ENCODE results near the gene PDE6H. TPM values are rescaled to one million over a fixed set of nuclear protein-coding genes. Genes with fewer than 3 reads are reported as not detected.
A peak's percentile ranks its signal among the peaks of the same experiment; 100 is the strongest.

Gene PDE6H
- total RNA-seq, 1 donor = not detected

DNA sequence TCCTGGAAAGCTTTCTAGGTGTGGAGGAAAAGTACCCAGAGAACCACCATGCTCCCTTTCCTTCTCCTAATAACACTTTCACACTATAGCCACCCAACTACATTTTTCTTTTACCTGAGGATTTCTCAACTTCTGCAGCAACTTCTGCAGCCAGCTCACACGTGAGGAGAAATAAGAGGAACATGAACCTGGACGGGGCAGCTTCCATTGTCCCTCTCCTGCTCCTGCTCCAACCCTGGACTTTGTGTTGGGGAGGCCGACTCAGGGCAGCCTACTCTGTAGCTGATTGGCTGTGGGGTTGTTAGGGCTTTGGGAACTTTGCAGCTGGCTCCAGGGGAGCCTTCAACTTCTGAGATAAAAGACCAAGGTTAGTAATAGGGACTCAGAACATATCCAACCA is 34.5 kb upstream of the PDE6H start, which contains the start of gene ERP27:
TSS of gene ERP27 (minus strand) at position 237 of the 400 bp plus-strand sequence. CDS start at position 208, 29 bp downstream.
- TF ChIP-seq, protein P1, sequence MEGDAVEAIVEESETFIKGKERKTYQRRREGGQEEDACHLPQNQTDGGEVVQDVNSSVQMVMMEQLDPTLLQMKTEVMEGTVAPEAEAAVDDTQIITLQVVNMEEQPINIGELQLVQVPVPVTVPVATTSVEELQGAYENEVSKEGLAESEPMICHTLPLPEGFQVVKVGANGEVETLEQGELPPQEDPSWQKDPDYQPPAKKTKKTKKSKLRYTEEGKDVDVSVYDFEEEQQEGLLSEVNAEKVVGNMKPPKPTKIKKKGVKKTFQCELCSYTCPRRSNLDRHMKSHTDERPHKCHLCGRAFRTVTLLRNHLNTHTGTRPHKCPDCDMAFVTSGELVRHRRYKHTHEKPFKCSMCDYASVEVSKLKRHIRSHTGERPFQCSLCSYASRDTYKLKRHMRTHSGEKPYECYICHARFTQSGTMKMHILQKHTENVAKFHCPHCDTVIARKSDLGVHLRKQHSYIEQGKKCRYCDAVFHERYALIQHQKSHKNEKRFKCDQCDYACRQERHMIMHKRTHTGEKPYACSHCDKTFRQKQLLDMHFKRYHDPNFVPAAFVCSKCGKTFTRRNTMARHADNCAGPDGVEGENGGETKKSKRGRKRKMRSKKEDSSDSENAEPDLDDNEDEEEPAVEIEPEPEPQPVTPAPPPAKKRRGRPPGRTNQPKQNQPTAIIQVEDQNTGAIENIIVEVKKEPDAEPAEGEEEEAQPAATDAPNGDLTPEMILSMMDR (IDR thresholded peaks at IDR 0.05; ENCODE audit: insufficient read depth, low read length) = no peak
- no peak within 1 kb of the TSS for H3K4me3 ChIP-seq (ENCODE audit: low read depth, low read length)
- no peak for DNase-seq (ENCODE audit: low read depth)

GRCh38 chr12:14941369-14941768 is 31.5 kb upstream of the PDE6H start:
- H3K4me3 ChIP-seq (ENCODE audit: low read depth, low read length) = no peak overlapping the region
- DNase-seq (ENCODE audit: low read depth) = no peak
- TF ChIP-seq, protein P1 (IDR thresholded peaks at IDR 0.05; ENCODE audit: insufficient read depth, low read length) = no peak

- TF ChIP-seq, protein P1 (IDR thresholded peaks at IDR 0.05; ENCODE audit: insufficient read depth, low read length) = no peak
- no peak overlapping the region for H3K4me3 ChIP-seq (ENCODE audit: low read depth, low read length)
- no peak for DNase-seq (ENCODE audit: low read depth)
These were observed 30.5 kb upstream of the PDE6H start for GRCh38 chr12:14942196-14942931.

- TF ChIP-seq, protein P1 (IDR thresholded peaks at IDR 0.05; ENCODE audit: insufficient read depth, low read length) = no peak
- no peak for DNase-seq (ENCODE audit: low read depth)
- no peak overlapping the region for H3K4me3 ChIP-seq (ENCODE audit: low read depth, low read length)
These were observed 26.7 kb upstream of the PDE6H start for GRCh38 chr12:14946162-14946561.

DNA sequence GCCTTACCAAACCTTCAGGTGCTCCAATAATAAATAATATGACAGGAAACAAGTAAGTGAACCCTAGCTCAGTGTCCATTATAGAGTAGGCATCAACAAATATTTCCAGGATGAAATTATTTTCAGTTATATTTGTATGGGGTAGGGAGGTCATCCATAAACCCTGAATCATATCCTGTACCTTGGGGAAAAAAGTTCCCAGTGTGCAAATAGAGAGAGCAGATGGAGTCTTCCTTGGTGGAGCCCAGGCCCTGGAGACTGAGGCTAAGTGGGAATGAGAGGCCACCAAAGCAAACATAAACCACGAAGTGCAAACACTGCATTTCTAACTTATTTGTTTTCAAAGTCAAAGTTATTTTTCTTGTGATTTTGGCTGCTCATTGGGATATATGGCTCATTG is 26.0 kb upstream of the PDE6H start:
- DNase-seq (ENCODE audit: low read depth) = no peak
- TF ChIP-seq, protein P1 (IDR thresholded peaks at IDR 0.05; ENCODE audit: insufficient read depth, low read length) = no peak
- no peak overlapping the region for H3K4me3 ChIP-seq (ENCODE audit: low read depth, low read length)

GRCh38 chr12:14948672-14949071 is 24.2 kb upstream of the PDE6H start:
- TF ChIP-seq, protein P1 (IDR thresholded peaks at IDR 0.05; ENCODE audit: insufficient read depth, low read length) = no peak
- DNase-seq (ENCODE audit: low read depth) = peak; percentile 71
- no peak overlapping the region for H3K4me3 ChIP-seq (ENCODE audit: low read depth, low read length)
